ENCODE data around the gene EPB41L5.

The EPB41L5 gene

GRCh38 chr2:120204417-120204816, 191.5 kb downstream of the EPB41L5 start:
- no peak for DNase-seq

GRCh38 chr2:120204945-120205670, 192.2 kb downstream of the EPB41L5 start:
- no peak for DNase-seq

GRCh38 chr2:120206022-120206581, 193.2 kb downstream of the EPB41L5 start:
- peak; percentile 6 for DNase-seq

- no peak for DNase-seq
Measured at GRCh38 chr2:120208381-120209353, 195.8 kb downstream of the EPB41L5 start.

- no peak for DNase-seq
Measured at GRCh38 chr2:120209427-120210269, 196.8 kb downstream of the EPB41L5 start.

- DNase-seq = no peak
Measured at GRCh38 chr2:120210270-120210693, 197.4 kb downstream of the EPB41L5 start.

- no peak for DNase-seq
Measured at GRCh38 chr2:120218181-120218580, 205.3 kb downstream of the EPB41L5 start.

- DNase-seq = no peak
Measured at GRCh38 chr2:120219291-120219690, 206.4 kb downstream of the EPB41L5 start.

GRCh38 chr2:120219766-120220165, 206.9 kb downstream of the EPB41L5 start:
- no peak for DNase-seq

GRCh38 chr2:120220756-120221155, 207.9 kb downstream of the EPB41L5 start:
- DNase-seq = no peak

GRCh38 chr2:120221616-120222015, 208.7 kb downstream of the EPB41L5 start:
- DNase-seq = no peak

GRCh38 chr2:120222186-120223033, 209.5 kb downstream of the EPB41L5 start:
- DNase-seq = no peak

GRCh38 chr2:120223034-120223912, 210.4 kb downstream of the EPB41L5 start, which contains the start of gene TMEM185B:
Gene TMEM185B (minus strand): TSS chr2:120223400. CDS start chr2:120222976, 424 bp downstream.
- DNase-seq = peak; percentile 77

- DNase-seq = no peak
Measured at GRCh38 chr2:120224256-120224655, 211.4 kb downstream of the EPB41L5 start.

- no peak for DNase-seq
Measured at GRCh38 chr2:120224735-120225548, 212.1 kb downstream of the EPB41L5 start.

- no peak for DNase-seq
Measured at GRCh38 chr2:120225549-120226065, 212.7 kb downstream of the EPB41L5 start.

- no peak for DNase-seq
Measured at GRCh38 chr2:120226316-120226715, 213.4 kb downstream of the EPB41L5 start.

- no peak for DNase-seq
Measured at GRCh38 chr2:120227111-120227991, 214.5 kb downstream of the EPB41L5 start.
